Lung (tissue), 12 donors: Measurements from ENCODE around the gene DCLK2. TPM values are rescaled to one million over a fixed set of nuclear protein-coding genes. Genes with fewer than 3 reads are reported as not detected.

Source experiments
- ATAC-seq: fragments of 200-7000 bp; cut with Tn5 transposase; one replicate; pipeline ENCODE4 v1.9.1; 2020; ENCODE audit warnings: moderate number of reproducible peaks; ENCODE audit not compliant: insufficient read depth, low FRiP score
- DNase-seq, 3 donors: peaks; one replicate each; pipeline ENCODE4 v3.0.0-alpha.2; 2013 to 2017
- H3K27ac ChIP-seq, 2 donors: one replicate each; pipeline ENCODE4 v1.5.1; 2013; ENCODE audit warnings: mild to moderate bottlenecking in 2 of 2, moderate library complexity in 2 of 2, control low read depth in 1 of 2, inconsistent platforms in 1 of 2, low read depth in 1 of 2, low read length in 1 of 2
- H3K27me3 ChIP-seq, 3 donors: one replicate each; pipeline ENCODE4 v1.5.1; 2013; ENCODE audit warnings: low read length in 2 of 3; ENCODE audit not compliant: control insufficient read depth in 3 of 3, insufficient read depth in 3 of 3
- H3K36me3 ChIP-seq, 4 donors: one replicate each; pipeline ENCODE4 v1.5.1; 2013; ENCODE audit warnings: low read length in 4 of 4, mild to moderate bottlenecking in 1 of 4, moderate library complexity in 1 of 4; ENCODE audit not compliant: control insufficient read depth in 4 of 4, insufficient read depth in 4 of 4
- H3K4me1 ChIP-seq, 5 donors: one replicate each; pipeline ENCODE4 v1.5.1; 2013; ENCODE audit warnings: low read length in 5 of 5, mild to moderate bottlenecking in 2 of 5, moderate library complexity in 1 of 5; ENCODE audit not compliant: control insufficient read depth in 5 of 5, insufficient read depth in 5 of 5
- H3K4me3 ChIP-seq: one replicate; pipeline ENCODE4 v1.5.1; 2013; ENCODE audit warnings: mild to moderate bottlenecking, control low read depth, moderate library complexity
- H3K9ac ChIP-seq, 2 donors: one replicate each; pipeline ENCODE4 v1.5.1; 2013; ENCODE audit warnings: low read length in 2 of 2, control low read depth in 1 of 2; ENCODE audit not compliant: insufficient read depth in 1 of 2
- H3K9me3 ChIP-seq, 4 donors: one replicate each; pipeline ENCODE4 v1.5.1; 2013; ENCODE audit warnings: low read length in 3 of 4, mild to moderate bottlenecking in 1 of 4, moderate library complexity in 1 of 4; ENCODE audit not compliant: control insufficient read depth in 4 of 4, insufficient read depth in 3 of 4
- CTCF ChIP-seq: IDR thresholded peaks from 2 replicates; pipeline ENCODE4 v1.5.1; 2012; ENCODE audit warnings: mild to moderate bottlenecking; ENCODE audit errors: control extremely low read depth, extremely low read depth
- WGBS, 2 donors: extraction: QIAGEN DNeasy Blood & Tissue Kit; methylation state at CpG; one replicate each; pipeline ENCODE4 v1.1.7; 2013; 5-methylcytosine and 5-hydroxymethylcytosine counted together
- polyA plus RNA-seq, 2 donors: library from polyadenylated mRNA; stranded (reverse); fragments of 200-250 nt; gene quantifications; one replicate each; pipeline ENCODE4 v1.2.1, GENCODE V29; 2013
- total RNA-seq, 2 donors: library from RNA; depleted of rRNA in 1 of 2; stranded (reverse); fragments of >200 nt in 1 of 2; gene quantifications; one replicate each; pipeline ENCODE4 v1.2.1, GENCODE V29; 2014 to 2021
- donor health status: control.
- donor health status: control.
- donor health status: Bipolar disorder and iron deficiency.
- donor health status: healthy.
- donor health status: DM: yes; HTN: yes; CAD: no.

The DCLK2 gene
- total and polyA plus RNA-seq, 4 donors = 1.4 to 11.8 (median 2.7) TPM

GRCh38 chr4:150046728-150047217 lies 31.5 kb upstream of the DCLK2 start:
- ATAC-seq (no peak), DNase-seq (no peak)
- Histone ChIP-seq H3K4me1 (no peaks in the 10 kb centered on the region), H3K27ac (no peak overlapping the region), H3K4me3 (no peak overlapping the region), H3K9ac (no peak overlapping the region), H3K36me3 (no peaks in the 10 kb centered on the region), H3K27me3 (no peaks in the 10 kb centered on the region), H3K9me3 (no peaks in the 10 kb centered on the region)
- 67 to 79% methylated on average over 5 of the region's 5 CpGs for WGBS, 2 donors
- TF ChIP-seq CTCF = no peak

- no peak for ATAC-seq
- TF ChIP-seq CTCF = no peak
- H3K27ac ChIP-seq = no peak overlapping the region
- no peaks in the 10 kb centered on the region for H3K36me3 ChIP-seq
- H3K9me3 ChIP-seq = no peaks in the 10 kb centered on the region
- H3K9ac ChIP-seq = no peak overlapping the region
- no peak for DNase-seq
- H3K4me3 ChIP-seq = no peak overlapping the region
- no peaks in the 10 kb centered on the region for H3K4me1 ChIP-seq
- no peaks in the 10 kb centered on the region for H3K27me3 ChIP-seq
Observed at GRCh38 chr4:150047546-150047945, 30.7 kb upstream of the DCLK2 start.

DNA sequence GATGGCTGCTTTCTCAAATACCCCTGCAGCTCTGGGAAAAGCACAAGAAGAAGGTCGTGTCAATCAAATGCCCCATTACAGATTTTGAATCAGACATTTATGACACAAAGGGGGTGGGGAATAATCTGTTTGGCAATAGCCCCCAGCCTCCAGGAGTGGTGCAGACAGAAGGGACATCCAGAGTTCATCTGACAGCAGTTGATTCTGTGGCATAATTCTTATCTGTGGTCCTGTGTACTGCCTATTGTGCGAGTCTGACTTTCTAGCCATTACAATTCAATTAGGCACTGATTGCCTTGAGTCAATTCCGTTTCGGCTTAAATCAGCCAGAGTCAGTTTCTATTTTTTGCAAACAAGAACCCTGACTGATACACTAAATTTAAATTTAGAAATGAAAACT lies 28.6 kb upstream of the DCLK2 start:
- no peaks in the 10 kb centered on the region for H3K36me3 ChIP-seq
- H3K9me3 ChIP-seq = no peaks in the 10 kb centered on the region
- ATAC-seq = no peak
- H3K27me3 ChIP-seq = no peaks in the 10 kb centered on the region
- H3K27ac ChIP-seq = no peak overlapping the region
- TF ChIP-seq CTCF = no peak
- H3K4me1 ChIP-seq = no peaks in the 10 kb centered on the region
- no peak overlapping the region for H3K9ac ChIP-seq
- WGBS, 2 donors = 92 to 97% methylated on average over 4 of the region's 4 CpGs
- no peak overlapping the region for H3K4me3 ChIP-seq
- DNase-seq = no peak

GRCh38 chr4:150050566-150050965 lies 27.7 kb upstream of the DCLK2 start:
- Histone ChIP-seq H3K9me3 (no peaks in the 10 kb centered on the region), H3K4me3 (no peak overlapping the region), H3K27me3 (no peaks in the 10 kb centered on the region), H3K9ac (no peak overlapping the region), H3K4me1 (no peaks in the 10 kb centered on the region), H3K27ac (no peak overlapping the region), H3K36me3 (no peaks in the 10 kb centered on the region)
- WGBS, 2 donors = 94 to 98% methylated on average over 4 of the region's 4 CpGs
- TF ChIP-seq CTCF = no peak
- ATAC-seq = no peak
- no peak for DNase-seq
